GM19023 (cell line): ENCODE measurements around the gene PTPRCAP.
"Not testable (repeated sequence)": the region's sequence is repeated elsewhere in the genome, so short reads cannot be mapped to it uniquely, and the experiment has no call there.

ENCODE experiments used
- ATAC-seq: cut with Tn5 transposase; IDR thresholded peaks from one replicate; pipeline ENCODE4 v1.9.1; 2021; ENCODE audit warnings: mild to moderate bottlenecking, moderate library complexity; ENCODE audit not compliant: unreplicated experiment

PTPRCAP gene

GRCh38 chr11:67465530-67465929, 28.0 kb upstream of the PTPRCAP start:
- not testable (repeated sequence) for ATAC-seq

- no peak for ATAC-seq
Measured at GRCh38 chr11:67465189-67465510, 27.7 kb upstream of the PTPRCAP start.

GRCh38 chr11:67464411-67465188, 27.1 kb upstream of the PTPRCAP start:
- peak; percentile 45 for ATAC-seq

- ATAC-seq: no peak
Measured at GRCh38 chr11:67463680-67464410, 26.4 kb upstream of the PTPRCAP start.

GRCh38 chr11:67463186-67463585, 25.7 kb upstream of the PTPRCAP start:
- ATAC-seq: no peak

- no peak for ATAC-seq
Measured at GRCh38 chr11:67458266-67458665, 20.8 kb upstream of the PTPRCAP start.

- no peak for ATAC-seq
Measured at GRCh38 chr11:67457453-67457852, 20.0 kb upstream of the PTPRCAP start.

- ATAC-seq: no peak
Measured at GRCh38 chr11:67456068-67456705, 18.7 kb upstream of the PTPRCAP start.

GRCh38 chr11:67455054-67455453, 17.6 kb upstream of the PTPRCAP start, which contains the start of gene CABP4:
Gene CABP4, plus strand, starts transcription at chr11:67455354. Its CDS starts 70 bp downstream, at chr11:67455424.
- no peak for ATAC-seq

- no peak for ATAC-seq
Measured at GRCh38 chr11:67453816-67454732, 16.6 kb upstream of the PTPRCAP start.

- ATAC-seq: no peak
Measured at GRCh38 chr11:67452141-67452952, 14.9 kb upstream of the PTPRCAP start, which contains the start of gene GPR152. Gene GPR152, minus strand, starts transcription at chr11:67452729. Its CDS starts 5 bp downstream, at chr11:67452724.

- ATAC-seq: no peak
Measured at GRCh38 chr11:67451658-67451976, 14.1 kb upstream of the PTPRCAP start.

GRCh38 chr11:67450796-67451657, 13.5 kb upstream of the PTPRCAP start:
- ATAC-seq: no peak

GRCh38 chr11:67449116-67449844, 11.8 kb upstream of the PTPRCAP start:
- no peak for ATAC-seq

GRCh38 chr11:67448220-67448609, 10.7 kb upstream of the PTPRCAP start:
- ATAC-seq: no peak

GRCh38 chr11:67445515-67445914, 8.0 kb upstream of the PTPRCAP start:
- ATAC-seq: no peak

- ATAC-seq: no peak
Measured at GRCh38 chr11:67442504-67443404, 5.3 kb upstream of the PTPRCAP start.
